HG02623 (cell line): ENCODE results near the gene OBSCN.
"Not testable (repeated sequence)": the region's sequence is repeated elsewhere in the genome, so short reads cannot be mapped to it uniquely, and the experiment has no call there.

Experiments
- ATAC-seq: cut with Tn5 transposase; IDR thresholded peaks from one replicate; pipeline ENCODE4 v1.9.1; 2021; ENCODE audit warnings: moderate library complexity; ENCODE audit not compliant: unreplicated experiment

OBSCN gene

DNA sequence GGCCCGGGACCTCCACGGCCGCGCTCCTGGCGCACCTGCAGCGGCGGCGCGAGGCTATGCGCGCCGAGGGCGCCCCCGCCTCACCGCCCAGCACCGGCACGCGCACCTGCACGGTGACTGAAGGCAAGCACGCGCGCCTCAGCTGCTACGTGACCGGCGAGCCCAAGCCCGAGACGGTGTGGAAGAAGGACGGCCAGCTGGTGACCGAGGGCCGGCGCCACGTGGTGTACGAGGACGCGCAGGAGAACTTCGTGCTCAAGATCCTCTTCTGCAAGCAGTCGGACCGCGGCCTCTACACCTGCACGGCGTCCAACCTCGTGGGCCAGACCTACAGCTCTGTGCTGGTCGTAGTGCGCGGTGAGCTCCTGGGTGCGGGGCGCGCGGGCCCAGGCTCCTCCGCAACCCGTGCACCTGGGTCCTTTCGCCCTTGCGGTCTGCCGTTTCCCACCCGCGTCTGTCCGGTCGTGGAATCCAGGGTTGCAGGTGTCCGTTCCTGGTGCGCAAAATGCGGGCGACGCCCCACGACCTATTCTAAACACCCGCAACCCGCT lies 4.6 kb downstream of the OBSCN start:
- ATAC-seq, result no peak

DNA sequence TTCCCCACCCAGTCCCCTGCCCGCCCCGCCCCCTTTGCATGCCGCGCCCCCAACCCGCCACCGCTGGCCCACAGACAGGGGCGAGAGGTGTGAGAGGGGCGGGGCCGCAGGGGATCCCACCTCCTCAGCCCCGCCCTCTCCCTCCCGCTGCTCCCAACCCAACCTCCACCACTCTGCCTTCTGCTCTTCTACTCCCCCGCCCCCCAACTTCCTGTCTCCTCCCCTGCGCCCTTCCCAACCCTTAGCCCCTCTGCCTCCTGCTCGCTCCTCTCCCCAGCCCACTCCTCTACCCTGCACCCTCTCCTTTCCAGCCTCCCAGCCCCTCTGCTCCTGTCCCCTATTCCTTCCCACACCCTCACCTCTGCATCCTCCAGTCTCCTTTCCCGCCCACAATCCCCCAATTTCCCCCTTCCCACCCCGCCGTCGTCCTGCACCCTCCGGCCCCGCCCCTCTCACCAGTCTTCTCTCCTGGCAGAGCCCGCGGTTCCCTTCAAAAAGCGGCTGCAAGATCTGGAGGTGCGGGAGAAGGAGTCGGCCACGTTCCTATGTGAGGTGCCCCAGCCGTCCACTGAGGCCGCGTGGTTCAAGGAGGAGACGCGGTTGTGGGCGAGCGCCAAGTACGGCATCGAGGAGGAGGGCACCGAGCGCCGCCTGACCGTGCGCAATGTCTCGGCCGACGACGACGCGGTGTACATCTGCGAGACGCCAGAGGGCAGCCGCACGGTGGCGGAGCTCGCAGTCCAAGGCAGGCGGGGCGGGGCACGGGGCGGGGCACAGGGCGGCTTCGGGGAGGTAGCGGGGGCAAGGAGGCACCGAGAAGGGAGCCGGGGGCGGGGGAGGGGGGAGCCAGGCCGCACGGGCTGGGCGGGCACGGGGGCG lies 5.4 kb downstream of the OBSCN start:
- ATAC-seq, result peak; percentile 82

DNA sequence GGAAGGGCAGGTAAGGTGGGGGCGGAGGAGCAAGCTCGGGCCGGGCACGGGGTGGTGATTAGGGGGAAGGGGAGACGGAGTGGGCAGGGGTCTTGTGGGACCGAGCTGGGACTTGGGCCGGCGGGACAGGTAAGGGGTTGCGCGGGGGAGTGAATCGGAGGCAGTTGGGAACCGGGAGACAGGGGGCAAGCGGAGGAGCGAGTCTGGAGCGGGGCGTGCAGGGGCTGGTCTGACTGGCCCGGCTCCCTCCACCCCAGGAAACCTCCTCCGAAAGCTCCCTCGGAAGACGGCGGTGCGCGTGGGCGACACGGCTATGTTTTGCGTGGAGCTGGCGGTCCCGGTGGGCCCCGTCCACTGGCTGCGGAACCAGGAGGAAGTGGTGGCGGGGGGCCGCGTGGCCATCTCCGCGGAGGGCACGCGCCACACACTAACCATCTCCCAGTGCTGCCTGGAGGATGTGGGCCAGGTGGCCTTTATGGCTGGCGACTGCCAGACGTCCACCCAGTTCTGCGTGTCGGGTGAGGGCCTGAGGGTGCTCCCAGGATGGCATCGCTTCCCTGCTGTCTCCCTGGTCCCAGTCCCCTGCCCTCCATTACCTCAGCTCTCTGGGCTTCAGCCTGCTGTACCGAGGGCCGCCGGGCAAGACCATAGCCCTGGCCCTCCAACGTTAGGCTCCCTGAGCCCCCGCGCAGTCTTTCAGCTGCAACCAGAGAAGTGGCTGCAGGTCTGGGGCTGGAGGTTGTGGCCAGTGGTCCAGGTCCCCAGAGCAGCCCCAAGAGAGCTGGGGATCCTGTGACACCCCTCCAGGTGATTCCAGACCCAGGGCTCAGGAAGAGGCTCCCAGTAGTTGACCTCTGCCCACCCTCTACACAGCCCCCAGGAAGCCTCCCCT lies 6.3 kb downstream of the OBSCN start:
- ATAC-seq, result no peak

DNA sequence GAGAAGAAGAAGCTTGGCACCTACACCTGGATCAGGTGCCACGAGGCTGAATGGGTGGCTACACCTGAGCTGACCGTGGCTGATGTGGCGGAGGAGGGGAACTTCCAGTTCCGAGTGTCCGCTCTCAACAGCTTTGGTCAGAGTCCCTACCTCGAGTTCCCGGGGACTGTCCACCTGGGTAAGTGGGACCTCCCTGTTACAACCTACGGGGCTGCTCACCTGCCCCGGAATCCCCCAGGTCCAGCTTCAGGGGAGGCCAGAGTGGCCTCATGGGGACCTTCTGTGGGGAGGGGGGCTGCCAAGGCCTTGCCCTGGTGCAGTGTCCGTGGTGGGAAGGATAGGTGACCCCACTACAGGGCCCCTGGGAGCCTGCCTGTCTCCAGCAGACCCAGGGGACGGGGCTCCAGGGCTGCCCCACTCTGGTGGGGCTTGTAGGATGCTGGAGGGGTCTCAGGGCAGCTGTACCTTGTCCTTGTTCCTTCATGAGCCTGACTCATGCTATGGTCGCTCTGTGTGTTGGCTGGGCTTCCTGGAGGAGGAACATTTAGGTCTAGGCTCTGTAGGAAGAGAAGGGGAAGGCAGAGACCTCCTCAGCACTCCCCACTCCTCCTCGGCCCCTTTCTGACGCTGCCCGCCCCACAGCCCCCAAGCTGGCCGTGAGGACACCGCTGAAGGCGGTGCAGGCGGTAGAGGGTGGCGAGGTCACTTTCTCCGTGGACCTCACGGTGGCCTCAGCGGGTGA lies 7.2 kb downstream of the OBSCN start:
- no peak for ATAC-seq

DNA sequence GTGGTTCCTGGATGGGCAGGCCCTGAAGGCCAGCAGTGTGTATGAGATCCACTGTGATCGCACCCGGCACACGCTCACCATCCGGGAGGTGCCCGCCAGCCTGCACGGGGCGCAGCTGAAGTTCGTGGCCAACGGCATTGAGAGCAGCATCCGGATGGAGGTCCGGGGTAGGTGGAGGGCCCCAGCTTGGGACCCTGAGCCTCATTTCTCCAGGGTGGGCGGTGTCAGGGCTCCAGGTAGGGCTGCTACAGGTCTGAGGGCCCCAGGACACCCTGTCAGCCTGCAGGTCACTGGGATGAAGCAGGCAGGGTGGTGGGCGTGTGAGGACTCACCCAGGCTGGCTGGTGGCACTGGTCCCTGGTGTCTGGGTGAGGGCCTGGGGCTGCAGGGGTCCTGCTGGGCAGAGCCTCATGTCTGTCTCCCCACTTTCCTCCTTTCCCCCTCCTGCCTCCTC lies 7.8 kb downstream of the OBSCN start:
- ATAC-seq, result no peak

- ATAC-seq, result no peak
These were observed 8.8 kb downstream of the OBSCN start for GRCh38 chr1:228216371-228217320.

DNA sequence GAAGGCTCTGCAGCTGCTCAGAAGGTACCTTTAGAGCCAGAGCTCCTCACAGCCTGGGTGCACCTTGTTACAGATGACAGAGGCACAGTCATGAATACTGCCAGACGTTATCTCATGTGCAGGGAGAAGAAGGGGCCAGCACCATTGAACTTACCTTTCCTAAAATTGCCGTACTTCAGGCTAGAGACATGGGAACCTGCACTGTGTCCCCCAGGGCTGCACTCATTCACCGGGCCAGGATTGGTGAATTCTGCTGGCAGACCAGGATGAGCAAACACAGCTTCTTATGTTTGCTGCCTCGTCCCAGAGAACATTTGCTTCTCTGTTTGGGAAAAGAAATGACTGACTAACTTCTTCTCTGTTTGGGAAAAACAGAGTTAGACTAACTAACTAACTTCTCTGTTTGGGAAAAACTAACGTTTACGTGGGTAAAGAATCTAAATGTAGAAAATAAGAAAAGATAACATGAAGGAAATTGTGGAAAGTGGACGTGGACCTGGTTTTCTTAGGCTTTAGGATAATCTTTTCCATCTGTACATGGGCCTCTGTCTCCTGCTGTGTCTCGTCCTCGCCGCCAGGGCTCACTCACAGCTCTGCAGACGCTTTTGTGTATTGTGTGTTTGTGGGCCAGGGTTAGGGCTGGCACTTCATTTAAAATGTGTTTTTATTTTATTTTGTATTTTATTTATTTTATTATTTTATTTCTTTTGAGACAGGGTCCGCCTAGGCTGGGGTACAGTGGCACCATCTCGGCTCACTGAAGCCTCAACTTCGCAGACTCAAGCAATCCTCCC lies 9.9 kb downstream of the OBSCN start:
- no peak for ATAC-seq

- ATAC-seq, result no peak
These were observed 10.8 kb downstream of the OBSCN start for GRCh38 chr1:228218513-228219244.

GRCh38 chr1:228219245-228219961 lies 11.6 kb downstream of the OBSCN start:
- ATAC-seq, result no peak

DNA sequence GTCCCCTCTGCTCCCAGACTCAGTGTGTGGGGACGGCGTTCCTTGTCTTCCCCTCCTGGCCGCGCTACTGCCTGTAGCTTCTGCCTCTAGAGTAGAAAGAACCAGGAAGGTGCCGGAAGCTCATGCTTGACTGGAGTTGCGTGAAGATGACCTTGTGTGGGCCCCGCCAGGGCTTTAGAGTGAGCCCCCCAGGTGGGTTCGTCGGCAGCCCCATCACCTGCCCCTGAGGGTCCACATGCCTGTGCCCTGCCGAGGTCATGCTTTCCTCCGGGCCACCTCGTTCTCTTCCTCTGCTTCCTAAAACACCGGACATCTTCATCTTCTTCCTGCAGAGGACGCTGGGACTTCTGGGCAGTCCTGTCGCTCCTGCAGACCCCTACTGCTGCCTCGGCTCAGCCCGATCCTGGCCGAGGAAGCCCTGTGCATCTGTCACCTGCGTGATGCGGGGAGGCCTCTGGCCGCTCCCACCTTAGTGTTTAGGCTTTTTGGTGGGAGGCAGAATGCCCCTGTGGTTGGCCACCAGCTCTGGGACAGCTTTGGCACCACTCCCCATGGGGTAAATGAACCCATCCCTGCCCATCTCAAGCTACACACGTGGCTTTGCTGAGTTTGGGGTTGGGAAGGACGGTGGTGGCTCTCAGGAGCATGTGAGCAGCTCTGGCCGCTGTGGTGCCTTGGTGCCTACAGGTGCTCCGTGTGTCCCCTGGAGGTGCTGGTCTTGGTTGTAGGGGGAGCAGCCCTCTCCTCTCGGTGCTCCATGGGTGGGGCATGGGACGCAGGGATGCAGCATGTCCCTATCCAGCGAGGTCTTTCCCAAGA lies 12.3 kb downstream of the OBSCN start:
- no peak for ATAC-seq

DNA sequence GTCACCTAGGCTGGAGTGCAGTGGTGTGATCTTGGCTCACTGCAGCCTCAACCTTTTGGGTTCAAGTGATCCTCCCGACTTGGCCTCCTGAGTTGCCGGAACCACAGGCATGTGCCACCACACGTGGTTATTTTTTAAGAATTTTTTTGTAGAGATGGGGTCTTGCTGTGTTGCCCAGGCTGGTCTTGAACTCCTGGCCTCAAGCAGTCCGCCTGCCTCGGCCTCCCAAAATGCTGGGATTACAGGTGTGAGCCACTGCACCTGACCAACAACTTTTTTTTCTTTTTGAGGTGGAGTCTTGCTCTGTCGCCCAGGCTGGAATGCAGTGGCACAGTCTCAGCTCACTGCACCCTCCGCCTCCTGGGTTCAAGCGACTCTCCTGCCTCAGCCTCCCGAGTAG lies 13.3 kb downstream of the OBSCN start:
- not testable (repeated sequence) for ATAC-seq

GRCh38 chr1:228222548-228222947 lies 14.7 kb downstream of the OBSCN start:
- ATAC-seq, result no peak

DNA sequence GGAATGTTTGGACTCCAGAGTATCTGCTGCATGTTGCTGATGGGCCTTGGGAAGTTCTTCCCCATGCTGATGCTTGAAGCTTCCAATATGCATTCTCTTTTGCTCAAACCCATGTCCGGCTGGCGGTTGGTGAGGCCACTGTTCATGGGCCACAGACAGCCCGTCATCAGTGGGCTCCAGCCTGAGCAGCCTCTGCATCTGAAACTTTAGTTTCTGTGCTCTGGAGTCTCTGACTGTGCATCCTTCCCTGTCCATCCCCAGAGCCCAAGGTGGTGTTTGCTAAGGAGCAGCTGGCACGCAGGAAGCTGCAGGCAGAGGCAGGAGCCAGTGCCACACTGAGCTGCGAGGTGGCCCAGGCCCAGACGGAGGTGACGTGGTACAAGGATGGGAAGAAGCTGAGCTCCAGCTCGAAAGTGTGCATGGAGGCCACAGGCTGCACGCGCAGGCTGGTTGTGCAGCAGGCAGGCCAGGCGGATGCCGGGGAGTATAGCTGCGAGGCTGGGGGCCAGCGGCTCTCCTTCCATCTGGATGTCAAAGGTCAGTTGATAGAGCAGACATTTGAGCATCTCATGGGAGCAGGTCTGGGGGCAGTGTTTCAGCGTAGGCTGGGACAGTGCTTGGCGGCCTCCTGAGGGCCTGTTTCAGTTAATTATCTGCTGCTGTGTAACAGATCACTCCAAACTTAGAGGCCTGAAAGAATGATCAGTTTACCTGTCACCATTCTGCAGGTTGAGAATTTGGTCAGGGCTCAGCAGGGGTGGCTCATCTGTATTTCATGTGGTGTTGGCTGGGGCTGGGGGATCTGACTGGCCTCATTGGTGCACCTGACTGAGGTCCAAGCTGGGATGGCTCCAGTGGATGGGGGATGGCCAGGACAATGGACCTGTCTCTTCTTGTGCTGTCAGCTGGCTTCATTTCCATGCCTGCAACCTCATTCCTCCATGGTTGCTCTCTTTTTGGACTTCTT lies 16.6 kb downstream of the OBSCN start:
- no peak for ATAC-seq

GRCh38 chr1:228225165-228225710 lies 17.4 kb downstream of the OBSCN start:
- ATAC-seq, result no peak

- ATAC-seq, result no peak
These were observed 17.9 kb downstream of the OBSCN start for GRCh38 chr1:228225740-228226139.
